H1 (cell line): ENCODE data around the gene STH. TPM values are rescaled to one million over a fixed set of nuclear protein-coding genes. Genes with fewer than 3 reads are reported as not detected.

Source experiments
- CHD7 ChIP-seq: fragments of 300-600 bp; sonication (generic); IDR thresholded peaks from 2 replicates; pipeline ENCODE4 v1.7.1; 2012; ENCODE audit warnings: low read length, moderate library complexity, mild to moderate bottlenecking, inconsistent platforms; ENCODE audit not compliant: insufficient replicate concordance
- CTCF ChIP-seq, 3 experiments: IDR thresholded peaks; 1 replicate in 2 of 3; 2 replicates in 1 of 3; pipeline versions ENCODE4 v1.5.1 to v1.6.1; 2011; ENCODE audit warnings: low read length in 3 of 3, mild to moderate bottlenecking in 3 of 3, inconsistent platforms in 2 of 3, low read depth in 1 of 3, moderate library complexity in 1 of 3; ENCODE audit not compliant: insufficient read depth in 1 of 3; ENCODE audit errors: control extremely low read depth in 1 of 3
- PHF8 ChIP-seq: fragments of 200-600 bp; sonication (generic); conservative IDR thresholded peaks from 2 replicates; pipeline ENCODE4 v1.7.1; 2012; ENCODE audit warnings: low read depth, mild to moderate bottlenecking, inconsistent platforms, low read length, moderate library complexity
- SIRT6 ChIP-seq: IDR thresholded peaks from one replicate; pipeline ENCODE4 v1.7.1; 2012; ENCODE audit warnings: low read length, inconsistent platforms
- SRF ChIP-seq: IDR thresholded peaks from 2 replicates; pipeline ENCODE4 v1.6.1; 2011; ENCODE audit warnings: mild to moderate bottlenecking, low read depth, low read length, moderate library complexity
- polyA plus RNA-seq, 7 experiments: library from polyadenylated mRNA; depleted of rRNA in 3 of 7; stranded (reverse) in 5 of 7; unstranded in 2 of 7; fragments of >200 nt in 5 of 7; fragments of 200-250 nt in 2 of 7; gene quantifications; 1 replicate in 5 of 7; 2 replicates in 1 of 7; 4 replicates in 1 of 7; pipeline versions ENCODE4 v1.2.1 to v1.2.3, GENCODE V29; 2011 to 2013; ENCODE audit warnings: missing spikeins in 2 of 7, mixed read lengths in 2 of 7
- total RNA-seq: library from RNA; stranded (reverse); fragmentation: NEBNext Ultra II Directional; extraction: Animal tissue kit (Norgen Biotek cat#: 25700); gene quantifications from 2 replicates; pipeline ENCODE4 v1.2.1, GENCODE V29; 2021

Gene STH
- total and polyA plus RNA-seq, 2 of the 8 experiments (the other 6 are each of a cell fraction or from before 2014, with no cell fraction given), result not detected

- TF ChIP-seq CHD7 (no peak), SIRT6 (no peak), PHF8 (no peak), CTCF (IDR thresholded peaks at IDR 0.05; ENCODE audit: control extremely low read depth in 1 of 3, insufficient read depth in 1 of 3, low read depth in 1 of 3, low read length in 3 of 3) (no peak), SRF (no peak)
Observed at GRCh38 chr17:45965812-45966211, 33.2 kb upstream of the STH start (continued).
